SK-N-SH treated with all-trans-retinoic acid at 6 μM for 48 hours (cell line): ENCODE data around the gene NOS2.
"Not testable (repeated sequence)": the region's sequence is repeated elsewhere in the genome, so short reads cannot be mapped to it uniquely, and the experiment has no call there.

Experiments
- ATAC-seq: fragments of 200-7000 bp; cut with Tn5 transposase; 3 replicates; pipeline ENCODE4 v1.9.1; 2020; ENCODE audit warnings: mild to moderate bottlenecking, moderate library complexity
- ARNTL ChIP-seq: fragments of 450-650 bp; formaldehyde crosslinking; IDR thresholded peaks from 2 replicates; pipeline ENCODE4 v1.5.0; 2020; ENCODE audit warnings: low read depth, mild to moderate bottlenecking, moderate library complexity, borderline replicate concordance
- CREB5 ChIP-seq: fragments of 250-450 bp; sonication (Bioruptor Pico); IDR thresholded peaks from 2 replicates; pipeline ENCODE4 v1.5.1; 2020; ENCODE audit warnings: low read depth, mild to moderate bottlenecking, moderate library complexity
- CSDC2 ChIP-seq: fragments of 250-450 bp; sonication (Bioruptor Pico); IDR thresholded peaks from 2 replicates; pipeline ENCODE4 v1.5.0; 2020; ENCODE audit warnings: mild to moderate bottlenecking, moderate library complexity
- CSRNP3 ChIP-seq: fragments of 250-450 bp; sonication (Bioruptor Pico); IDR thresholded peaks from 2 replicates; pipeline ENCODE4 v1.5.1; 2021; ENCODE audit warnings: mild to moderate bottlenecking, moderate library complexity
- ESRRG ChIP-seq: fragments of 250-450 bp; sonication (Bioruptor Pico); IDR thresholded peaks from 2 replicates; pipeline ENCODE4 v1.6.1; 2021; ENCODE audit warnings: mild to moderate bottlenecking
- GLIS3 ChIP-seq: fragments of 250-450 bp; sonication (Bioruptor Pico); IDR thresholded peaks from 2 replicates; pipeline ENCODE4 v1.5.0; 2020; ENCODE audit warnings: mild to moderate bottlenecking, moderate library complexity
- ISL1 ChIP-seq: fragments of 250-450 bp; sonication (Bioruptor Pico); IDR thresholded peaks from 2 replicates; pipeline ENCODE4 v2.1.2; 2022; ENCODE audit warnings: mild to moderate bottlenecking, moderate library complexity
- OSR1 ChIP-seq: fragments of 250-450 bp; sonication (Bioruptor Pico); IDR thresholded peaks from 2 replicates; pipeline ENCODE4 v1.8.0; 2022; ENCODE audit warnings: moderate library complexity, mild to moderate bottlenecking, inconsistent platforms
- PATZ1 ChIP-seq: fragments of 250-450 bp; sonication (Bioruptor Pico); IDR thresholded peaks from 2 replicates; pipeline ENCODE4 v1.8.0; 2020; ENCODE audit warnings: mild to moderate bottlenecking, moderate library complexity, borderline replicate concordance
- POU6F1 ChIP-seq: fragments of 250-450 bp; sonication (Bioruptor Pico); IDR thresholded peaks from 2 replicates; pipeline ENCODE4 v1.8.0; 2021; ENCODE audit warnings: low read depth, mild to moderate bottlenecking, moderate library complexity, borderline replicate concordance
- PPARA ChIP-seq: fragments of 250-450 bp; sonication (Bioruptor Pico); IDR thresholded peaks from 2 replicates; pipeline ENCODE4 v1.5.0; 2020; ENCODE audit warnings: mild to moderate bottlenecking, borderline replicate concordance
- RARB ChIP-seq: fragments of 250-450 bp; sonication (Bioruptor Pico); IDR thresholded peaks from 2 replicates; pipeline ENCODE4 v1.8.0; 2021; ENCODE audit warnings: mild to moderate bottlenecking, moderate library complexity
- SNAI2 ChIP-seq: fragments of 250-450 bp; sonication (Bioruptor Pico); IDR thresholded peaks from 2 replicates; pipeline ENCODE4 v1.5.0; 2020; ENCODE audit warnings: mild to moderate bottlenecking, moderate library complexity
- TCF4 ChIP-seq: fragments of 250-450 bp; sonication (Bioruptor Pico); IDR thresholded peaks from 2 replicates; pipeline ENCODE4 v1.8.0; 2021; ENCODE audit warnings: mild to moderate bottlenecking, moderate library complexity, borderline replicate concordance
- TOX ChIP-seq: fragments of 250-450 bp; sonication (Bioruptor Pico); IDR thresholded peaks from 2 replicates; pipeline ENCODE4 v1.8.0; 2021; ENCODE audit warnings: mild to moderate bottlenecking, moderate library complexity, borderline replicate concordance
- TSHZ2 ChIP-seq: fragments of 250-450 bp; sonication (Bioruptor Pico); IDR thresholded peaks from 2 replicates; pipeline ENCODE4 v1.5.0; 2020; ENCODE audit warnings: mild to moderate bottlenecking, moderate library complexity
- ZFP30 ChIP-seq: fragments of 450-650 bp; formaldehyde crosslinking; IDR thresholded peaks from 2 replicates; pipeline ENCODE4 v1.5.0; 2022; ENCODE audit warnings: mild to moderate bottlenecking, moderate library complexity
- ZNF70 ChIP-seq: fragments of 450-650 bp; formaldehyde crosslinking; IDR thresholded peaks from 2 replicates; pipeline ENCODE4 v1.5.0; 2020; ENCODE audit warnings: mild to moderate bottlenecking, moderate library complexity
- ZNF8 ChIP-seq: fragments of 450-650 bp; formaldehyde crosslinking; IDR thresholded peaks from 2 replicates; pipeline ENCODE4 v1.5.0; 2020; ENCODE audit warnings: mild to moderate bottlenecking, moderate library complexity

Gene NOS2

GRCh38 chr17:27748360-27748825, 51.9 kb downstream of the NOS2 start (continued):
- TF ChIP-seq TSHZ2 (no peak), PPARA (CRISPR knock-in tag) (no peak)
- TF ChIP-seq, all 23 proteins: peak for 0

GRCh38 chr17:27747462-27748359, 52.6 kb downstream of the NOS2 start:
- no peak for ATAC-seq
- no peak for TF ChIP-seq CSRNP3 (CRISPR knock-in tag)
- TF ChIP-seq ARNTL (CRISPR knock-in tag) = no peak
- no peak for TF ChIP-seq GLIS3 (CRISPR knock-in tag)
- no peak for TF ChIP-seq PATZ1
- no peak for TF ChIP-seq OSR1 (CRISPR knock-in tag)
- no peak for TF ChIP-seq ZNF70 (CRISPR knock-in tag)
- TF ChIP-seq ESRRG (CRISPR knock-in tag) = no peak
- no peak for TF ChIP-seq RARB
- no peak for TF ChIP-seq POU6F1 (CRISPR knock-in tag)
- TF ChIP-seq CSDC2 (CRISPR knock-in tag) = no peak
- TF ChIP-seq TOX (CRISPR knock-in tag) = no peak
- TF ChIP-seq ZNF8 = no peak
- no peak for TF ChIP-seq ISL1 (CRISPR knock-in tag)

GRCh38 chr17:27746881-27747280, 53.4 kb downstream of the NOS2 start:
- TF ChIP-seq CSDC2 (CRISPR knock-in tag) = no peak
- TF ChIP-seq CREB5 (CRISPR knock-in tag) = no peak
- no peak for TF ChIP-seq OSR1 (CRISPR knock-in tag)
- no peak for TF ChIP-seq TCF4 (CRISPR knock-in tag)
- no peak for TF ChIP-seq ESRRG (CRISPR knock-in tag)
- TF ChIP-seq PPARA (CRISPR knock-in tag) = no peak
- no peak for TF ChIP-seq ZNF70 (CRISPR knock-in tag)
- no peak for TF ChIP-seq ARNTL (CRISPR knock-in tag)
- TF ChIP-seq ZFP30 (CRISPR knock-in tag) = no peak
- TF ChIP-seq POU6F1 (CRISPR knock-in tag) = no peak
- no peak for TF ChIP-seq PATZ1
- no peak for TF ChIP-seq GLIS3 (CRISPR knock-in tag)
- TF ChIP-seq SNAI2 = no peak
- no peak for TF ChIP-seq RARB
- no peak for ATAC-seq

- ATAC-seq = not testable (repeated sequence)
These were observed 54.0 kb downstream of the NOS2 start for GRCh38 chr17:27746320-27746719.

GRCh38 chr17:27745207-27745830, 55.0 kb downstream of the NOS2 start:
- ATAC-seq = not testable (repeated sequence)
